Breast epithelium (tissue), 4 donors: Measurements from ENCODE around the gene MARCHF7. TPM values are rescaled to one million over a fixed set of nuclear protein-coding genes. Genes with fewer than 3 reads are reported as not detected.

Experiments
- DNase-seq, 2 donors: peaks; one replicate each; pipeline ENCODE4 v3.0.0-alpha.2; 2019; ENCODE audit warnings: low spot score in 2 of 2
- H3K27ac ChIP-seq, 2 donors: fragments of 200-600 bp; sonication (generic) in 1 of 2; one replicate each; pipeline ENCODE4 v1.5.1; 2016 to 2019; ENCODE audit warnings: mild to moderate bottlenecking in 1 of 2
- H3K27me3 ChIP-seq, 2 donors: fragments of 200-600 bp; sonication (generic) in 1 of 2; one replicate each; pipeline versions ENCODE4 v1.5.1 to v1.6.0; 2017 to 2019; ENCODE audit warnings: control low read depth in 1 of 2, mild to moderate bottlenecking in 1 of 2
- H3K36me3 ChIP-seq: fragments of 200-600 bp; one replicate; pipeline ENCODE4 v1.5.1; 2019
- H3K4me1 ChIP-seq, 2 donors: fragments of 200-600 bp; sonication (generic); one replicate each; pipeline ENCODE4 v1.5.1; 2016 to 2019; ENCODE audit warnings: control low read depth in 1 of 2
- H3K4me3 ChIP-seq, 3 donors: fragments of 200-600 bp; sonication (generic); 1 replicate in 2 of 3; 2 replicates in 1 of 3; pipeline ENCODE4 v1.5.1; 2016 to 2019; ENCODE audit warnings: mild to moderate bottlenecking in 3 of 3, moderate library complexity in 2 of 3
- H3K9me3 ChIP-seq, 2 donors: fragments of 200-600 bp; sonication (generic) in 1 of 2; one replicate each; pipeline ENCODE4 v1.5.1; 2016 to 2019; ENCODE audit warnings: control low read depth in 1 of 2
- CTCF ChIP-seq, 3 donors: fragments of 450-650 bp; IDR thresholded peaks; one replicate each; pipeline ENCODE4 v1.5.1; 2016 to 2017; ENCODE audit warnings: antibody characterized with exemption in 3 of 3, mild to moderate bottlenecking in 3 of 3, moderate library complexity in 3 of 3
- POLR2A ChIP-seq: fragments of 450-650 bp; IDR thresholded peaks from one replicate; pipeline ENCODE4 v1.6.1; 2016; ENCODE audit warnings: antibody characterized with exemption, mild to moderate bottlenecking, moderate library complexity
- POLR2AphosphoS5 ChIP-seq, 3 donors: sonication (generic); formaldehyde crosslinking; IDR thresholded peaks; one replicate each; pipeline ENCODE4 v1.6.1; 2017; ENCODE audit warnings: antibody characterized with exemption in 3 of 3
- intact Hi-C: fragments of 100-400 bp; cut with DNase I; formaldehyde crosslinking; loops from one replicate; pipeline ENCODE4 v1.15.1; 2023; ENCODE audit warnings: low total_unique reads
- total RNA-seq, 3 donors: library from RNA; depleted of rRNA; stranded (reverse); fragments of >200 nt; gene quantifications; one replicate each; pipeline ENCODE4 v1.1.0, GENCODE V29; 2016

MARCHF7 gene
- total RNA-seq, 3 donors from 2014 or later: 85.9 to 154 (median 128) TPM

GRCh38 chr2:159683817-159684216 lies 28.5 kb upstream of the MARCHF7 start:
- intact Hi-C loops: no loop called here
- DNase-seq: no peak
- TF ChIP-seq CTCF (IDR thresholded peaks at IDR 0.05) (no peak), POLR2A (no peak), POLR2AphosphoS5 (IDR thresholded peaks at IDR 0.05) (no peak)

GRCh38 chr2:159684796-159685195 lies 27.5 kb upstream of the MARCHF7 start:
- TF ChIP-seq CTCF (IDR thresholded peaks at IDR 0.05): no peak
- TF ChIP-seq POLR2AphosphoS5 (IDR thresholded peaks at IDR 0.05): no peak
- TF ChIP-seq POLR2A: no peak
- Histone ChIP-seq H3K27ac (no peak overlapping the region), H3K4me1 (no peaks in the 10 kb centered on the region), H3K36me3 (no peaks in the 10 kb centered on the region), H3K27me3 (no peaks in the 10 kb centered on the region), H3K4me3 (no peak overlapping the region), H3K9me3 (no peaks in the 10 kb centered on the region)
- no peak for DNase-seq
- intact Hi-C loops: no loop called here

More at GRCh38 chr2:159683817-159684216, 28.5 kb upstream of the MARCHF7 start:
- Histone ChIP-seq H3K4me1 (no peaks in the 10 kb centered on the region), H3K27ac (no peak overlapping the region), H3K9me3 (no peaks in the 10 kb centered on the region), H3K4me3 (no peak overlapping the region), H3K27me3 (no peaks in the 10 kb centered on the region), H3K36me3 (no peaks in the 10 kb centered on the region)

- TF ChIP-seq POLR2A: no peak
- TF ChIP-seq CTCF (IDR thresholded peaks at IDR 0.05): no peak
- TF ChIP-seq POLR2AphosphoS5 (IDR thresholded peaks at IDR 0.05): no peak
- Histone ChIP-seq H3K9me3 (no peaks in the 10 kb centered on the region), H3K4me3 (no peak overlapping the region), H3K36me3 (no peaks in the 10 kb centered on the region), H3K27ac (no peak overlapping the region), H3K27me3 (no peaks in the 10 kb centered on the region), H3K4me1 (no peaks in the 10 kb centered on the region)
- DNase-seq: no peak
- intact Hi-C loops: no loop called here
Observed at GRCh38 chr2:159694500-159695040, 17.7 kb upstream of the MARCHF7 start.

- no peaks in the 10 kb centered on the region for H3K27me3 ChIP-seq
- intact Hi-C loops: no loop called here
- H3K36me3 ChIP-seq: no peaks in the 10 kb centered on the region
- H3K4me3 ChIP-seq: no peak overlapping the region
- DNase-seq: no peak
- H3K9me3 ChIP-seq: no peaks in the 10 kb centered on the region
- no peaks in the 10 kb centered on the region for H3K4me1 ChIP-seq
- H3K27ac ChIP-seq: no peak overlapping the region
- TF ChIP-seq POLR2AphosphoS5 (IDR thresholded peaks at IDR 0.05): no peak
- no peak for TF ChIP-seq POLR2A
- no peak for TF ChIP-seq CTCF (IDR thresholded peaks at IDR 0.05)
Observed at GRCh38 chr2:159695795-159696448, 16.4 kb upstream of the MARCHF7 start.

GRCh38 chr2:159703491-159703890 lies 8.8 kb upstream of the MARCHF7 start:
- Histone ChIP-seq H3K9me3 (no peaks in the 10 kb centered on the region), H3K27ac (no peak overlapping the region), H3K27me3 (no peaks in the 10 kb centered on the region), H3K36me3 (no peaks in the 10 kb centered on the region), H3K4me1 (no peaks in the 10 kb centered on the region), H3K4me3 (no peak overlapping the region)
- intact Hi-C loops: no loop called here
- no peak for TF ChIP-seq CTCF (IDR thresholded peaks at IDR 0.05)
- no peak for TF ChIP-seq POLR2A
- TF ChIP-seq POLR2AphosphoS5 (IDR thresholded peaks at IDR 0.05): no peak
- DNase-seq: no peak
